Stimulated activated CD4-positive, alpha-beta T cell treated with anti-CD3 and anti-CD28 coated beads, Interleukin-15, amount 100 ng/mL, for 1 hour (primary cell): ENCODE measurements around the gene FRS2.
"Not testable (repeated sequence)": the region's sequence is repeated elsewhere in the genome, so short reads cannot be mapped to it uniquely, and the experiment has no call there.

Source experiments
- DNase-seq, 2 donors: peaks; one replicate each; pipeline ENCODE4 v3.0.0-alpha.2; 2020; ENCODE audit warnings: low read depth in 1 of 2, low spot score in 1 of 2

Gene FRS2

DNA sequence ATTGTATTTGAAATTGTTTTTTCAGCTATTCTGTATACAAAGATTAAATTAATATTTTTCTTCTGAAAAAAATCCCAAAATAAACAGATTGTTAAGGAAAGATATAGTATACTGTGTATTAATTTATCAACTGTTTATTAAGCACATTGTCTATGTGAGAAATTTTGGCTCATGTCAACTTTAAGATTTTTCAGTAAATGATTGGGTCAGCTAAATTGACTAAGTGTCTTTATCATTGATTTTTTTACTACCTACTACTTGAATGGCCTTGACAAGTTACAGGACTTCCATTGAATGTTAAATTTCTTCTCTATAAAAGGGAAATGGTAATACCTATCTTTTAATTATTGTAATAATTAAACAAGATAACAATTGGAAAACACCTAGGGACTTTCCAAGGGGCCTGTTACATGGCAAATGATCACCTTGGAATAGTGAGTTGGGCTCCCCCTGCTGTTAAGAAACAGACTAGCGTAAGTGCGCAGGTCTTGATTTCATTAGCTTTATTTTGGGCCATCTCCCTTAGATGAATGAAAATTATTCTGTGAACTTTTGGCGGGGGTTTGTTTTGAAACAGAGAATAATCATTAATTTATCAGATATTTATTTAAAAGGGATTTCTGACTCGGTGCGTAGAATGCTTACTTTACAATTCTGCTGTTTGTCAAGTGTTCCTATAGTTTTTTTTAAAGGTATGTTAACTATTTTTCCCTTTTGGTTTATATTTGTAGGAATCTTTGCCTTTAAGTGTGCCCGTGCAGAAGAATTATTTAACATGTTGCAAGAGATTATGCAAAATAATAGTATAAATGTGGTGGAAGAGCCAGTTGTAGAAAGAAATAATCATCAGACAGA is 100.6 kb downstream of the FRS2 start:
- peak in 1 of 2 donors; percentile 18 for DNase-seq

DNA sequence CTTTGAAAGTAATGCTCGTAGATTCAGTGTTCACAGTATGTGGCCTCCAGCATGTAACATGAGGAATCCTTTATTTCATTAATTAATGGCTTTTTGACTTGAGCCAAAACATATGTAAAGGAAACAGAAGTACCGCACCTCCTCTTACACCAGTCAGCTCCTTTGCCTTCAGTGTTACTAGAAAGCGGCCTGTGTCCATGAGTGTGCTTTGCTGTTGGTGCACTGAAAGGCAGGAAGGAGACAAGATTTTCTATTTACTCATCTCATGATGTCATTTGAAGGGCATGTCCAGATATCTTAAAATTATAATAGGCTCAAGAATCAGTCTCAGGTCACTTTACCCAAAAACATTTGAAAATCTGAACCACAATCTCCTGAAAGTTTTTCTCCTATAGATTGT is 105.2 kb downstream of the FRS2 start:
- no peak for DNase-seq

DNA sequence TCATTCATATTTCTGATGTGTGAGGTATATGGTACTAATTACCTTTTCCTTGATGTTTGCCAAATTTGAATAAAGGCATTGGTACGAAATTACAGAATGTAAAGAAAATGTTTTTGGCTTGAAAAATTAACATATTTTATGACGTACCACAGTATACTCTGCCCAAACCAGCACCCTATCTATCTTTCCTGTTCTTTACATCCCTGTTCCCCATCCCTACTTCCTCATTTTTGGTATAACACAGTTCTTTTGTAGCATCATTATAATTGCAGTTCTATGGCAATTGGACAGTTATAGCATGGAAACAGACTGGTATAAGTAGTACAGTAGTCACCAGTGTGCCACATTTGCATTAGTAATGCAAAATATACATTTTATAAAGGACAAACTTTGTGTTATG is 108.1 kb downstream of the FRS2 start:
- DNase-seq, result no peak

DNA sequence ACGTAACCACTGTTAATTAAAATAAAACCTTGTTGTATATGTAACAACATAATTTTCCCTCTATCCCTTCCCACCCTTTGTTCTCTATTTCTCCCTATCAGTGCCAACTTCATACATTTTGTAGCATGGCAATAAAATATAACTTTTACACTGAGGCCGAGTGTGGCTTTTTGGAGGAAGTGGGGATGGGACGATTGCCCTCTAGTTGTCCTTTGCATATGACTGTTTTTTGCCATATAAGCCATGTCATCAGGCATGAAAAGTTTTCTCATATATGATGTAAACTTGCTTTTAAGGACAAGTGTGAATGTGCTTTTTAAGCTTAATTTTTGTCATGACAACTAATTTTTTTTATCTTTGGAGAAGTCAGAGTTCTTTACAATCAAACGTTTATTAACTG is 108.8 kb downstream of the FRS2 start:
- DNase-seq, result no peak

DNA sequence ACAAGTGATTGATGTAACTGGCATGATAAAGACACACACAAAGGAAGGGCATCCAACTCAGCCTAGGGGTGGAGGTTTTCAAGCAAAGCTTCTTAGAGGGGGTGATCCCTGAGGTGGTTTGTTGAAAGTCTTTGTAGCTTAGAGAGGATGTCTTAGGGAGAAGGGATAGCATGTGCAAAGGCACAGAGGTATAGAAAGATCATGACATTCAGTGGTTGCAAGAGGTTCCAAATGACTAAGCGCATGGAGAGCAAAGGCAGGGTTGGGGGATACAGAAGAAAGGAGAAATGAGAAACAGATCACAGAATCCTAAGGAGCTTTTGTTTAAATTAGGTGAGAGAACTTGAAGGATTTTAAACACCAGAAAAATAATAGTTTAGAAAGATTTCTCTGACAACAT is 109.9 kb downstream of the FRS2 start:
- DNase-seq, result no peak

DNA sequence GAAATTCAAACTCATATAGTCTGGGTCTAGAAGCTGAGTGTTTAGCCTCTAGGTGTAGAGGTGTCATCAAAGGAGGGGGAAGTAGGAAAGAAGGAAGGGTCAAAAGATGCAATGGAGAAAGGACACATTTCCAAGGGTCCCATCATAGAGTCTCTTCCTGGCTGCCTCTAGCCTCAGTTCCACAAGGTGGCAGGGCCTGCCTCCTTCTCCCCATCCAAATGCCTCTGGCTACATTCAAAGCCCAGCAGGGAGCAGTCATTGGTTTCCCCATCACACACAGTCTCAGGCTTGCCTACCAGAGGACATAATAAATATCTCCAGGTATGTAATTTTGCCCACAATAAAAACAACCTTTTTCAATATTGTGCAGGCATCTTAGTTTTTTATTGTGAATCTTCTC is 113.0 kb downstream of the FRS2 start:
- no peak for DNase-seq

DNA sequence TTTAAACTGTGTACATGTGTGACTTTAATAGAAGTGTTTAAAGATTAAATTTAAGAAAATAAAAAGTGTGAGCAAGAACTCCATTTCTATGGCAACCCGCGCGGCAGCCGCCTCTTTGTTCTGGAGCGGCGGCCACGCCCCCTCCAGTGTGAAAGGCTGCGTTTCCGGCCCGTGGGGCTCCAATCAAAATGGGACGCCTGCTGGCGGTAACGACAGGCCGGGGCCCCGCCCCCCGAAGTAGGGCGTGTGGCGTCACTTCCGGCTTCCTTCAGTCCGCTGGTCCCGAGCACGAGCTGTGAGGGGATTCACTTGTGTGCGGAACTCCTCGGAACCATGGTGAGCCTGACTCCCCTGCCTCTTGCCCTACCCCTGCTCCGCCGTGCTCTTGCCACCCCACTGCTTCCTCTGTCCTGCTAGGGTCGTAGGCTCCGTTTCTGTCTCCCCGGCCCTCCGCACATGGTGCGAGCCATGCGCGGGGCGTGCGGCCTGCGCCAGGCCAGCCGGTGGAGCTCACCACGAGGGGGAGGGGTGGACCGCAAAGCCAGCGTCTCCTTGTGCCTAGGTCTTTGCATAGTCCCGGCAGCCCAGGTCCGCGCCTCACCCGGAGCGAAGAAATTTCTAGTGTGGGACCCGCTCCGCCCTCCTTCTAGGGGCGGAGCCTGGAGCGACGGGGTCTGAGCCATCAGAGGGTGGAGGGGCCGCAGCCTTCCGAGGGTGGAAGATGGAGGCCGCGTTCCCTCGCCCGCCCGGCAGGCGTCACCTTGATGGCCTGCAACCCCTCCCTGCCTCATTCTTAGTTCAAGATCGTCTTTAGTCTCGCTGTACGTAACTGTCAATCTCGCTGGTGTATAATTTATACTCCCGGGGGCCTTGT is 115.2 kb downstream of the FRS2 start, which contains the start of gene CCT2:
Gene CCT2, plus strand, starts transcription at position 271 of the 874 bp plus-strand sequence. Its CDS starts 63 bp downstream, at position 334.
- DNase-seq, result peak; percentile 92 to 94

DNA sequence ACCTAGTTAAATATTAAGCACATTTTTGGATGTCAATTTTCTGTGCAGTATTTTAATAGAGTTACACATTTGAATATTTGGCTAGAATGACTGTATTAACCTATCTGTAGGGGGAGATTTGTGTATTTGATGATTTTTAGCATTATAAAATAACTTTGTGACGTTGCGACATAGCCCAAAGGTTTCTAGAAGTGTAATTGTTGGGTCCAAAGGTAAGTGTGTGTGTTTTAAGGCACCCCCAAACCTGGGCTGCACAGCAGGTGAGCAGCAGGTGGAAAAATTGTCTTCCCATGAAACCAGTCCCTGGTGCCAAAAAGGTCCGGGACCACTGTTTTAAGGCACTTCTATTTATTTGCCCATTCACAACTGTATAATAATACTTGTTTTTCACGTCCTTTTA is 118.3 kb downstream of the FRS2 start:
- no peak for DNase-seq

DNA sequence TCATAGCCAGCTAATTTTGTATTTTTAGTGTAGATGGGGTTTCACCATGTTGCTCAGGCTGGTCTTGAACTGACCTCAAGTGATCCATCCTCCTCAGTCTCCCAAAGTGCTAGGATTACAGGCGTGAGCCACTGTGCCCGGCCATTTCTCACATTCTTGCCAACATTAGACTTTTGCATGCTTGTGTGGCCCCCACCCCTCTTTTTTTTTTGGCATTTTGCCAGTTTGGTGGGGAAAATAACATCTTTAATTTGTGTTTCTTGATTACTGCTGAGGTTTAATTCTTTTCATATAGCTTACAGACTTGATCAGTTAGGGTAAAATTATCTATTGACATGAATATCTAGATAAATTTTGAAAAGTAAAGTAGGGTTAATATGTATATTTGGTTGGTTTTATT is 118.9 kb downstream of the FRS2 start:
- DNase-seq, result no peak

DNA sequence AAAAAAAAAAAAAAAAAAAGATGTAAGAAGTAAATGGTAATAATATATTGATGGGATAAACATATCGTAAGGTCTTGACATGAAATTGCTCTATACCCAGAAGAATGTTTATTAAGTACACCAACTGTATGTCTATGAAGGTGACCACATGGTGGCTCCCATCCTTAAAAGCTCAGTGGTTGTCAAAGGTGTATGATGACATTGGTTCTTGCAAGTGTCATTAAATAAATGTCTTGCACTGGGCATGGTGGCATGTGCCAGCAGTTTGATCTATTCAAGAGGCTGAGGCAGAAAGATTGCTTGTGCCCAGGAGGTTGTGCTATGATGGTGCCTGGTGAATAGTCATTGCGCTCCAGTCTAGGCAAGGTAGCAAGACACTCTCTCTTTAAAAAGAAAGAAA is 125.5 kb downstream of the FRS2 start:
- no peak for DNase-seq

DNA sequence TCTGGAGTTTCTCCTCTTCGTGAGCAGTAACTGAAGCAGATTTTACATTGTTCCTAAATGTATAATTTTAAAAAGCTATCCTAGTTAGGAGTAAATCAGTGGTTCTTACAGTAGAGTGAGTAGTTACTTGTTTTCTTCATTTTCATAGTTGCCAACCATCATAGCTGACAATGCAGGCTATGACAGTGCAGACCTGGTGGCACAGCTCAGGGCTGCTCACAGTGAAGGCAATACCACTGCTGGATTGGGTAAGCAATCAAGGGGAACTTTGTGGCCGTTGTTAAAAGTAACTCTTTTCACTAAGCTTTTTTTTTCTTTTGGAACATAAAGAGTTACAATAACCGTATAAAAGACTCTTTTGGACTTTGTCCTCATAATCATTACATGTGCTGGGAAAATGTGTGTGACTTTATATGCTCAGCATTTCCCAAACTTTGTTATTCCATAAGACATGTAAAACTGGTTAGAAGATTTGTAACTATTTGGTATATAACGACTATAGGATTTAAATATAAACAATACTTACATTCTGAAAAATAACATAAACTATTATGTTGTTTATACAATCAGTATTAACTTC is 128.1 kb downstream of the FRS2 start:
- DNase-seq, result no peak

DNA sequence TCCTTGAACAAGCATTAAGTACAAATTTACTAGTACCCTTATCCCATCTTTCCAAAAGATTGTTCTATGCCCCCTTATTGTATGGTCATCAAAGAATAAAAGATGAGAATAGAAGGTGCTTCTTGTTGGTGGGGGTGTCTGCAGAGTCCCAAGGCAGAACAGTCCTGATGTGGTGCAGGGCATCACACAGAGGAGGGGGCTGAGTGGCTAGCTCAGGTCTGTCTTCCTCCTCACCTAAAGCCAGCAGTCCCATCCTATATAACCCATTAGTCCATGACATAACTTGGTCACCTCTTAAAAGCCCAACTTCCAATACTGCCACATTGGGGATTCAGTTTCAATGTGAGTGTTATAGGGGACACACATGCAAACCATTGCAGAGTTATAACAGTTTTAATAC is 130.6 kb downstream of the FRS2 start:
- DNase-seq, result no peak

DNA sequence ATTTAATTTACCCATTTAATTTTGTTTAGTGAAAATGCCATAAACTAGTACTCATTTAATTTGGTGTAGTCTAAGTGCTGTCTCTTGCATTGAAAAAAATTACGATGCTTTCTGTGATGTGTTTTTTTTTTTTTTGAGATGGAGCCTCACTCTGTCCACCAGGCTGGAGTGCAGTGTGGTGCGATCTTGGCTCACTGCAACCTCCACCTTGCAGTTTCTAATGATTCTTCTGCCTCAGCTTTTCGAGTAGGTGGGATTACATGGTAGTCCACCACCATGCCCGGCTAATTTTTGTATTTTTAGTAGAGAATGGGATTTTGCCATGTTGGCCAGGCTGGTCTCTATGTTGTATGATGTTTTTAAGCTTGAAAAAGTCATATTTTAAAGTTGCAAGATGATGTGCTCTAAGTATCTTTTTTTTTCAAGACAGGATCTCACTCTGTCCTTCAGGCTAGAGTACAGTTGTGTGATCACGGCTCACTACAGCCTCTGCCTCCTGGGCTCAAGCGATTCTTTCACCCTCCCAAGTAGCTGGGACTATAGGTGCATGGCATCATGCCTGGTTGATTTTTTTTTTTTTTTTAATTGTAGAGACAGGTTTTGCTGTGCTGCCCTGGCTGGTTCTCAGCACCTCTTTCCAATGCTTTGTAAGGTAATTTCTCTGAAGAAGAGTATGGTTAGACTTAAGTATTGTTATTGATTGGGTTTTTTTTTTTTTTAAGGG is 131.9 kb downstream of the FRS2 start:
- no peak for DNase-seq

DNA sequence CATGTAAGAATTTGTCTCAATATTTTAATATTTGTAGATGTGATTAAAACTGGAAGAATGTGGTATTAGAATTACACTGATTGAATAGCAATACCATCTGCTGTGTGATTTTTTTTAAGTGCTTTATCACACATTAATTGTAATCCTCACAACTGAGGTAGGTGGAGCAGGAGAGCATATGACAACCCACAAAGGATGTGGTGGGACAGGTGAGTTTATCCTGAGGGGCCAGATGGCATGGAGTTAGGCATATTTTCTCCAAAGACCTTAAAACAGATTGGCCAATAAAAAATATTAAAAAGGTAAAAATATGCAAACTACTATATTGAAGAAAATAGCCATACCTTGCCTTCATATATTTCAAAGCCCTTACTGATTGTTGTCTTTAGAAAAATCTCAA is 132.8 kb downstream of the FRS2 start:
- no peak for DNase-seq

DNA sequence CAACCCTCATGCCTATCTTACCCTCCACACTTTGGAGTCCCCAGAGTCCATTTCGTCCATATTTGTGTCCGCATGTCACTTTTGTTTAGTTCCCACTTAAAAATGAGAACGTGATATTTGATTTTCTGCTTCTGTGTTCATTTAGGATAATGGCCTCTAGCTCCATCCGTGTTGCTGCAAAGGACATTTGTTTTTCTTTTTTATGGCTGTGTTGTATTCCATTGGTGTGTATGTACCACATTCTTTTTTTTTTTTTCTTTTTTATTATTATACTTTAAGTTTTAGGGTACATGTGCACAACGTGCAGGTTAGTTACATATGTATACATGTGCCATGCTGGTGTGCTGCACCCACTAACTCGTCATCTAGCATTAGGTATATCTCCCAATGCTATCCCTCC is 133.4 kb downstream of the FRS2 start:
- not testable (repeated sequence) for DNase-seq

DNA sequence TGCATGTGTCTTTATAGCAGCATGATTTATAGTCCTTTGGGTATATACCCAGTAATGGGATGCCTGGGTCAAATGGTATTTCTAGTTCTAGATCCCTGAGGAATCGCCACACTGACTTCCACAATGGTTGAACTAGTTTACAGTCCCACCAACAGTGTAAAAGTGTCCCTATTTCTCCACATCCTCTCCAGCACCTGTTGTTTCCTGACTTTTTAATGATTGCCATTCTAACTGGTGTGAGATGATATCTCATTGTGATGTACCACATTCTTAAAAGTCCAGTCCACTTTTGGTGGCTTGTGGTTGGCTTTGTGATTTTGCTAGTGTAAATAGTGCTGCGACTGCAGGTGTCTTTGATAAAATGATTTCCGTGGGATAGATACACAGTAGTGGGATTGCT is 134.1 kb downstream of the FRS2 start:
- DNase-seq, result not testable (repeated sequence)

DNA sequence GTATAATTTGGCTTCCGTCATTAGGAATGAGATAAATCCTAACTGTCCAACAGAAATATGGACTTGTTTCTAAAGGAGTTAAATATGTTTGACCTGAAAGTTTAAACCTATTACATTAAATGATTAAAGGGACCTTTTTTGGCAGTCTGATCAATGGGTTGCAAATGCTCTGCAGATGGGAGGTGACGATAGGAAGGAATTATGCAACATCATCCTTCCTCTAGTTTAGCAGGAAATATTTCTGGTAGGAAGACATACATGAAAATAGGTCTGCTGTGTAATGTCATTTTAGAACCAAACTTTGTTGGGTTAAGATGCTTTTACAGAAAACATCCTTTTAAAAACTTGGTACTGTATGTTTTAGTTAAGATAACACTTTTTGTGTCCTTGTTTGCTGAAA is 137.9 kb downstream of the FRS2 start:
- no peak for DNase-seq

DNA sequence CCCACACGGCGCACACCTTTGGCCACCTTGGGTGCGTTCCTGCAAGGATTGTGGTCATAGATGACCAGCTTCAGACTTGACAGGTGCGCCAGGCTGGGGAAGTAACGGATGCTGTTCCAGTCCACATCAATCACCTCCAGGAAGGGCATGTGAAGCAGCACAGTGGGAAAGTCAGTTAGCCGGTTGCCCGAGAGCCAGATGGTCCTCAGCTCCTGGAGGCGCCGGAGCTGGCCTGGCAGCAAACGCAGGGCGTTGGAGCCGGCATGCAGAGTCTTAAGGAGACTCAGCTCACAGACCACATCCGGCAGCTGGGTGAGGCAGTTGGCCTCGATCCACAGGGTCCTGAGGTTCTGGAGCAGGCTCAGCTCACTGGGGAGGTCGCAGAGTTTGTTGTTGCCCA is 139.9 kb downstream of the FRS2 start:
- DNase-seq, result no peak

DNA sequence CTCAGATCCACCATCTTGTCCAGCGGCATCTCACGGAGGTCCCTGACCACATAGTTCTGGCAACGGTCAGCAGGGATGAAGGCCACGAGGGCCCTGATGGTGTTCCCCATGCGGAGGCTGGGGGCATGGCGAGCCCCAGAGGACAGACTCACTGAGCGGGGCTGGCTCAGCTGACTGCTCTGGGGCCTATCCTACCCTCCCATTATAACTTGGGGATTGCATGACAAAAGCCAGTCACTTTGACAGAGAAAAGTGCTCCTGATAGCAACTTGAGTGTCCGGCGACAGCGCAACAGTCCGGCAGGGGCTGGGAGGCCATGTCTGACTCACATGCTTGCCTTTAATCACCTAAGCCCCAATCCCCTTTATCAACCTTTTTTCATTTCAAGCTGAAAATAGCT is 140.5 kb downstream of the FRS2 start, which contains the start of gene LRRC10:
Gene LRRC10, minus strand, starts transcription at position 179 of the 400 bp plus-strand sequence. Its CDS starts 69 bp downstream, at position 110.
- DNase-seq, result no peak

DNA sequence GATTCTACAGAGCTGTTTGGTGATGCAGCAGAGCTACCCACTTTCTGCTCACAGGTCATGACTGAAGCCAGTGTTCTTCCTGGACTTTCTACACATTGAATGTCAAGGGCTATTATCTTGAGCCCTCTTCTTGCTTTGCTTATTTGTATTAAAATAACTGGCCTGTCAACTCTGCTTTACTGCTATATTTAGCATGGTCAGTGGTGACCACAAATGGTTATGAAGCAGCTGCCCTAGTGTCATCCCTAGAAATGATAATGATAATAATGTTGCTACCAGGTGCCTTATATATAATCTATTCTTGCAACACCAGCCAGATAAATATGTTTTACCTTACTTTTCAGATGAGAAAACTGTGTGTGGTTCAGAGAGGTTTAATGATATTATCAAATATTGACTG is 143.2 kb downstream of the FRS2 start:
- DNase-seq, result no peak

DNA sequence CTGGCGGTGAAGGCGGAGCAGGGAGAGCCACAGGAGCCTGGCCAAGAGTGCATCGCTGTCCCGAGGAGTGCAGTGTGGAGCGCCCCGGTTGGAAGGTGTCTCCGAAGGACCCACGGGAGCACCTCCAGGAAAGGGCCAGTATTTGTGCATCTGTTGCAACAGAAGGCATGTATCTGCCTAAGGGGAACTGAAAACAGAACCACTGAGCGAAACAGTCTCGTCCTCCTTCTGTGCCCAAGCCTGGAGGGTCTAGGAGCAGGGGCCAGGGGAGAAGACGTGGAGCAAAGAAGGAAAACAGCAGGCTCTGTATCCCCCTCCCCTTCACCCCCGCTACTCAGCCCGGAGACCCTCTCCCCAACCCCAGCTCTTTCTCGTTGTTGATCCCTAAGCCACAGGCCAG is 145.8 kb downstream of the FRS2 start:
- DNase-seq, result no peak
